Measurements from ENCODE around the gene XRCC5. TPM values are rescaled to one million over a fixed set of nuclear protein-coding genes. Genes with fewer than 3 reads are reported as not detected.

Gene XRCC5
- total RNA-seq, 1 donor from 2014 or later: 185 TPM

DNA sequence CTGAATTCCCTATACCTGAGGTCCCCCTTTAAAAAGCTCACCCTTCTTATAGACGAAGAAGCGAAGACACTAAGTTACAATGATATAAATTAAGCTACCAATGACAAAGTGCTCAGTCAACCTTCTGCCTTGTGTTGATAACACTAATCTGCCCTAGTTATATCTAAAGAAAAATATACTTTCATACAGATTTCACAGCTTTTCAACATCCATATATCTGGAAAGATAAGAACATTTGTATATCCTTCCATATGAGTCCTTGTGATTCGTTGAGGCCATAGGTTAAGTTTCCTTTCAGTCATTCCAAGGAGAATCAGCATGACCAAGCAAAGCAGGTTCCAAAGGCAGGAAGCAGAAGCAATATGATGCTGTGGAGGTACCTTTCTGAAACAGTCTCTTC lies 46.8 kb downstream of the XRCC5 start:
- no peak for DNase-seq (ENCODE audit: low read depth)
- FAIRE-seq: no peak
- no peaks in the 10 kb centered on the region for H3K27me3 ChIP-seq (ENCODE audit: control insufficient read depth, insufficient read depth, low read length)
- no peak overlapping the region for H3K4me3 ChIP-seq (ENCODE audit: low read depth, low read length)
- H3K36me3 ChIP-seq (ENCODE audit: control insufficient read depth, insufficient read depth, low read length): peaks cover 20% of the 10 kb centered on the region
- TF ChIP-seq, protein P1, sequence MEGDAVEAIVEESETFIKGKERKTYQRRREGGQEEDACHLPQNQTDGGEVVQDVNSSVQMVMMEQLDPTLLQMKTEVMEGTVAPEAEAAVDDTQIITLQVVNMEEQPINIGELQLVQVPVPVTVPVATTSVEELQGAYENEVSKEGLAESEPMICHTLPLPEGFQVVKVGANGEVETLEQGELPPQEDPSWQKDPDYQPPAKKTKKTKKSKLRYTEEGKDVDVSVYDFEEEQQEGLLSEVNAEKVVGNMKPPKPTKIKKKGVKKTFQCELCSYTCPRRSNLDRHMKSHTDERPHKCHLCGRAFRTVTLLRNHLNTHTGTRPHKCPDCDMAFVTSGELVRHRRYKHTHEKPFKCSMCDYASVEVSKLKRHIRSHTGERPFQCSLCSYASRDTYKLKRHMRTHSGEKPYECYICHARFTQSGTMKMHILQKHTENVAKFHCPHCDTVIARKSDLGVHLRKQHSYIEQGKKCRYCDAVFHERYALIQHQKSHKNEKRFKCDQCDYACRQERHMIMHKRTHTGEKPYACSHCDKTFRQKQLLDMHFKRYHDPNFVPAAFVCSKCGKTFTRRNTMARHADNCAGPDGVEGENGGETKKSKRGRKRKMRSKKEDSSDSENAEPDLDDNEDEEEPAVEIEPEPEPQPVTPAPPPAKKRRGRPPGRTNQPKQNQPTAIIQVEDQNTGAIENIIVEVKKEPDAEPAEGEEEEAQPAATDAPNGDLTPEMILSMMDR (IDR thresholded peaks at IDR 0.05; ENCODE audit: insufficient read depth, low read length, severe bottlenecking): no peak

DNA sequence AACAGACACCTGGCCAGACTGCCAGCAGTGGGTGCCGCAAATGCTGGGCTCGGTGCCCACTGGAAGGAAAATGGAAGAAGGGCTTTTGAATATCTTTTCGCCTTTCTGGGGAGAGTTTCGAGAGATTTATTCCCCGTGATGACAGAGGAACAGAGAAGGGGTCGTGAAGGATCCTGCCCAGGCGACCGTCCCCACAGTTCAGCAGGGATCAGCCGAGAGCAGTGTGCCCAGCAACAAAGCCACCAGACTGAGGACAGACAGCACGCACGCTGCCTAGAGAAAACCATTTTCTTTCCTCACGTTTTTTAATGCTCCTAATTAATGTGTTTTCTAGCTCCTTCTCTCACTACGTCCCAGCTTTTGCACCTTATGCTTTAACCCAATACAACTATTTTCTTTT lies 47.7 kb downstream of the XRCC5 start:
- TF ChIP-seq, protein P1 (IDR thresholded peaks at IDR 0.05; ENCODE audit: insufficient read depth, low read length, severe bottlenecking): no peak
- Histone ChIP-seq H3K36me3 (ENCODE audit: control insufficient read depth, insufficient read depth, low read length) (peaks cover 21% of the 10 kb centered on the region), H3K27me3 (ENCODE audit: control insufficient read depth, insufficient read depth, low read length) (no peaks in the 10 kb centered on the region), H3K4me3 (ENCODE audit: low read depth, low read length) (no peak overlapping the region)
- DNase-seq (ENCODE audit: low read depth) (no peak), FAIRE-seq (no peak)

DNA sequence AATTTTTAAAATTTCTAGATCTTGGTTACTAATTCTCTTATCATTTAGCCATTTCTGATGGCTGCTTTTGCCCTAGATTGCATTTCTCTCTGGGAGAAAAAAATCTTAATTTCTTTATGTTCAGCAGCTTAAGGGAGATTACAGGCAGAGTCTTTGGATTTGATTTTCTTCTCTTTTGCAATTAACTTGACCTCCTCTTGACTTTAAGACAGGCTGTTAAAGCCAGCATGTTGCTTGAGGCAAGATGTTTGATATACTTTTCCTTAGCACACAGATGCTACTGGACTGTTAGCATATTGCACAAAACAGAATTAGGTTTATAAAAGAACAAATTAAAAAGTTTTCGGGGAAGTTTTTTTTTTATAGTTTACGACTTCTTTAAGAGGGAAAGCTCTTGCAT lies 50.0 kb downstream of the XRCC5 start:
- peaks cover 20% of the 10 kb centered on the region for H3K36me3 ChIP-seq (ENCODE audit: control insufficient read depth, insufficient read depth, low read length)
- no peak for FAIRE-seq

DNA sequence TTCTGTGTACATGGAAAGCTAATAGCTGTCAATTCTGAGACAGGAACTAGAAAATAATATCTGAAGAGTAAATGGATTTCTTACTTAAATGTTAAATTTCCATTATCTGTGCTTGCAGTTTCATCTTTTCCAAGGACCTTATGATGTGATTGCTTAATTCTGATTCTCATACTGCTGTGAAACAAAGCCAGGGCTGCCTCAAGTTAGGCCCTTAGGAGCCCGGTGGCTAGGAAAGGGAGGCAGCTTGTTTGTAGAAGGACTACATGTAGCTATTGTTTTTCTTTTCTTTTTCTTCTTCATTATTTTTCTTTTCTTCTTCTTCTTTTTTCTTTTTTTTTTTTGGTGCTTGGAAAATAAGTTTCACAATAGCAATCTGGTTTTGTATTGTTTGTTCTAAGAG lies 50.5 kb downstream of the XRCC5 start:
- H3K4me3 ChIP-seq (ENCODE audit: low read depth, low read length): no peak overlapping the region
- peaks cover 21% of the 10 kb centered on the region for H3K36me3 ChIP-seq (ENCODE audit: control insufficient read depth, insufficient read depth, low read length)
- FAIRE-seq (no peak), DNase-seq (ENCODE audit: low read depth) (no peak)
- no peaks in the 10 kb centered on the region for H3K27me3 ChIP-seq (ENCODE audit: control insufficient read depth, insufficient read depth, low read length)
- TF ChIP-seq, protein P1 (IDR thresholded peaks at IDR 0.05; ENCODE audit: insufficient read depth, low read length, severe bottlenecking): no peak

More for the DNA sequence above, 50.0 kb downstream of the XRCC5 start:
- no peaks in the 10 kb centered on the region for H3K27me3 ChIP-seq (ENCODE audit: control insufficient read depth, insufficient read depth, low read length)
- H3K4me3 ChIP-seq (ENCODE audit: low read depth, low read length): no peak overlapping the region
- no peak for DNase-seq (ENCODE audit: low read depth)
- TF ChIP-seq, protein P1 (IDR thresholded peaks at IDR 0.05; ENCODE audit: insufficient read depth, low read length, severe bottlenecking): no peak

DNA sequence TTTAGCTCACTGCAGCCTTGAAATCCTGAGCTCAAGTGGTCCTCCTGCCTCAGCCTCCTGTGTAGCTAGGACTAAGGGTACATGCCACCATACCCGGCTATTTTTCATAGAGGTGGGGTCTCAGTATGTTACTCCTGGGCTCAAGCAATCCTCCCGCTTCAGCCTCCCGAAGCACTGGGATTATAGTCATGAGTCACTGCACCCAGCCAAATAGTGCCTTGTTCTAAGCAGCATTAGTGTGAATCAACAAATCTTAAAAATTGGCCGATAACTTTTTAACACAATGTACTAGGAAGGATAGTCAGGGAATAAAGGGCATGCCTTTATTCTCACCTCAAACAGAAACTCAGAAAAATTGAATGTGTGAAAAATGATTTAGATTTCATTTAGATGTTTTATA lies 51.6 kb downstream of the XRCC5 start:
- Histone ChIP-seq H3K27me3 (ENCODE audit: control insufficient read depth, insufficient read depth, low read length) (no peaks in the 10 kb centered on the region), H3K4me3 (ENCODE audit: low read depth, low read length) (no peak overlapping the region), H3K36me3 (ENCODE audit: control insufficient read depth, insufficient read depth, low read length) (peaks cover 20% of the 10 kb centered on the region)
- FAIRE-seq (no peak), DNase-seq (ENCODE audit: low read depth) (no peak)
- TF ChIP-seq, protein P1 (IDR thresholded peaks at IDR 0.05; ENCODE audit: insufficient read depth, low read length, severe bottlenecking): no peak

DNA sequence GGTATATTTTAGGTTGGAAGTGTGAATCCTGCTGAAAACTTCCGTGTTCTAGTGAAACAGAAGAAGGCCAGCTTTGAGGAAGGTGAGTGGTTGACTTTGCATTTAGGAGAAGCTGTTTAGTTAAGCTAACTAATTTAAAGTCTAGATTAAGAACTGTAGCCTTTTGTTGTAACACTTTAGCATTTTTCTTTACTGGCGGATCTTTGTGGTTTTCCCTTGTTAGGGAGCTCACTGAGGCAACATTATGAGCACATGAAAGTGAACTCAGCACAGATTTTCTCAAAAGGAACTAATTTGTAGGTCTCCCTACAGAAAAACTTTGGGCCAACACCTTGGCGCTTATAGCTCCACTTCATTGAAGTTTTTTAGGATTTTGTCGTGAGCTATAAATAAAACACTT lies 52.8 kb downstream of the XRCC5 start:
- H3K4me3 ChIP-seq (ENCODE audit: low read depth, low read length): no peak overlapping the region
- TF ChIP-seq, protein P1 (IDR thresholded peaks at IDR 0.05; ENCODE audit: insufficient read depth, low read length, severe bottlenecking): no peak
- DNase-seq (ENCODE audit: low read depth): no peak
- no peaks in the 10 kb centered on the region for H3K27me3 ChIP-seq (ENCODE audit: control insufficient read depth, insufficient read depth, low read length)
- peaks cover 17% of the 10 kb centered on the region for H3K36me3 ChIP-seq (ENCODE audit: control insufficient read depth, insufficient read depth, low read length)
- no peak for FAIRE-seq
